ENCODE measurements around the gene LCMT2.

DNA sequence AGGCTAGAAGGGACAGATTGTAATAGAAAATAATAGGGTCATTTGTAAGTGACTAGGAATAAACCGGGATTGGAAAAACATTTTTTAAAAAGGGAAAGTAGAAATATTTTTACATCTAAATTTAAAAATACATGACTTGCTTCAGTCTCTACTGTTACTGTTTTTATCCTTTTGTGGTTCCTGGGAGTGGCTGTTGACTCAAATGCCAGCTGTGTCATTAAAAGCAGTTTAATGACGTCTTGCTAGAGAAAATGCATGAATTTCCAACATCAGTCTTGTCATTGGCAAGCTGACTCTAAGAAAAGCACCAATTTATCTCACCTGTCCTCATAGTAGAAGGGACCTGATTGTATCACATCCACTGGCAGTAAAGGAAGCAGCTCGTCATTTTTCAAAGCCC, 16.7 kb upstream of the LCMT2 start:
- TF ChIP-seq, protein P1, sequence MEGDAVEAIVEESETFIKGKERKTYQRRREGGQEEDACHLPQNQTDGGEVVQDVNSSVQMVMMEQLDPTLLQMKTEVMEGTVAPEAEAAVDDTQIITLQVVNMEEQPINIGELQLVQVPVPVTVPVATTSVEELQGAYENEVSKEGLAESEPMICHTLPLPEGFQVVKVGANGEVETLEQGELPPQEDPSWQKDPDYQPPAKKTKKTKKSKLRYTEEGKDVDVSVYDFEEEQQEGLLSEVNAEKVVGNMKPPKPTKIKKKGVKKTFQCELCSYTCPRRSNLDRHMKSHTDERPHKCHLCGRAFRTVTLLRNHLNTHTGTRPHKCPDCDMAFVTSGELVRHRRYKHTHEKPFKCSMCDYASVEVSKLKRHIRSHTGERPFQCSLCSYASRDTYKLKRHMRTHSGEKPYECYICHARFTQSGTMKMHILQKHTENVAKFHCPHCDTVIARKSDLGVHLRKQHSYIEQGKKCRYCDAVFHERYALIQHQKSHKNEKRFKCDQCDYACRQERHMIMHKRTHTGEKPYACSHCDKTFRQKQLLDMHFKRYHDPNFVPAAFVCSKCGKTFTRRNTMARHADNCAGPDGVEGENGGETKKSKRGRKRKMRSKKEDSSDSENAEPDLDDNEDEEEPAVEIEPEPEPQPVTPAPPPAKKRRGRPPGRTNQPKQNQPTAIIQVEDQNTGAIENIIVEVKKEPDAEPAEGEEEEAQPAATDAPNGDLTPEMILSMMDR (optimal IDR thresholded peaks at IDR 0.05 in 1 of 3, IDR thresholded peaks at IDR 0.05 in 1 of 3, conservative IDR thresholded peaks at IDR 0.05 in 1 of 3; ENCODE audit: extremely low read depth in 1 of 3, insufficient read depth in 2 of 3, low read length in 3 of 3): no peak
- TF ChIP-seq EZH2 (IDR thresholded peaks at IDR 0.05; ENCODE audit: low read length): no peak

All from keratinocyte (primary cell).